ENCODE data around the gene MUSTN1.
A peak's percentile ranks its signal among the peaks of the same experiment; 100 is the strongest.

The MUSTN1 gene

GRCh38 chr3:52834871-52835501, at the start of gene MUSTN1:
Gene MUSTN1 (minus strand): TSS chr3:52835019. CDS start chr3:52834948, 71 bp downstream.
- DNase-seq, result no peak

GRCh38 chr3:52882377-52882776, 47.6 kb upstream of the MUSTN1 start:
- no peak for DNase-seq

- DNase-seq, result no peak
These were observed 47.1 kb upstream of the MUSTN1 start for GRCh38 chr3:52881871-52882270.

GRCh38 chr3:52880474-52880873, 45.7 kb upstream of the MUSTN1 start:
- no peak for DNase-seq

GRCh38 chr3:52880047-52880446, 45.2 kb upstream of the MUSTN1 start:
- no peak for DNase-seq

- DNase-seq, result no peak
These were observed 44.8 kb upstream of the MUSTN1 start for GRCh38 chr3:52879581-52879980.

- DNase-seq, result no peak
These were observed 44.3 kb upstream of the MUSTN1 start for GRCh38 chr3:52879090-52879489.

GRCh38 chr3:52877085-52877484, 42.3 kb upstream of the MUSTN1 start:
- no peak for DNase-seq

- no peak for DNase-seq
These were observed 40.2 kb upstream of the MUSTN1 start for GRCh38 chr3:52874864-52875587.

- no peak for DNase-seq
These were observed 39.4 kb upstream of the MUSTN1 start for GRCh38 chr3:52874160-52874701.

GRCh38 chr3:52873433-52874159, 38.8 kb upstream of the MUSTN1 start:
- peak in 2 of 58 donors; percentile 8 to 37 for DNase-seq

GRCh38 chr3:52872245-52872644, 37.4 kb upstream of the MUSTN1 start:
- no peak for DNase-seq

GRCh38 chr3:52871761-52872160, 36.9 kb upstream of the MUSTN1 start:
- no peak for DNase-seq

- DNase-seq, result no peak
These were observed 35.7 kb upstream of the MUSTN1 start for GRCh38 chr3:52870471-52870870.

- DNase-seq, result no peak
These were observed 31.6 kb upstream of the MUSTN1 start for GRCh38 chr3:52866427-52866826.

GRCh38 chr3:52865994-52866393, 31.2 kb upstream of the MUSTN1 start:
- DNase-seq, result peak in 17 of 58 donors; percentile 15 to 72 (median 32)

GRCh38 chr3:52860424-52860768, 25.6 kb upstream of the MUSTN1 start:
- DNase-seq, result no peak

- no peak for DNase-seq
These were observed 25.0 kb upstream of the MUSTN1 start for GRCh38 chr3:52859686-52860423.

- DNase-seq, result no peak
These were observed 23.0 kb upstream of the MUSTN1 start for GRCh38 chr3:52857864-52858263.

GRCh38 chr3:52857133-52857532, 22.3 kb upstream of the MUSTN1 start:
- DNase-seq, result no peak

- no peak for DNase-seq
These were observed 21.8 kb upstream of the MUSTN1 start for GRCh38 chr3:52856666-52857065.

GRCh38 chr3:52854013-52854412, 19.2 kb upstream of the MUSTN1 start:
- DNase-seq, result no peak
